Measurements from ENCODE around the gene LCORL. TPM values are rescaled to one million over a fixed set of nuclear protein-coding genes. Genes with fewer than 3 reads are reported as not detected.

Gene LCORL
- total and polyA plus RNA-seq, 2 donors (not counting 3 experiments of a cell fraction or from before 2014, with no cell fraction given): 2.8 to 23.9 TPM

DNA sequence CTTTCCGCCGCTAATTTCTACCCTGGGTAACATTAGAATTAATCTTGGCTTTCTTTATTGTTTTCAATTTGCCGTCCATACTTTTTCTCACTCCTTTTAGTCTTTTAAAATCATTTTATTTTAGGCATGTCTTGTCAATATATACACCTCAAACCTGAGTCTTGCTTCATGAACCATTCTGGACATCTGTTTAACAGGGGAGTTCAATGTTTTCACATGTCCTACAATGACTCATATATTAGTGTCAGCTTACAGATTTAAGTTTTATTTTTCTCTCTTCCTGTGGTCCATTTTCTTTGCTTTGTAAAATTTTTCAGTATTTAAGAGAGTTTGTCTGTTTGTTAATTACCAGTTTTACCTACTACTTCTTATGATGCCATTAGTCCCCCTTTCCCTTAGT is 89.5 kb downstream of the LCORL start:
- Histone ChIP-seq H3K27ac (ENCODE audit: insufficient read depth, low read depth, low read length) (no peak overlapping the region), H3K9ac (replicated peaks; ENCODE audit: extremely low read depth, insufficient read depth, low read length) (no peak overlapping the region), H2AFZ (ENCODE audit: low read depth, low read length) (no peak overlapping the region), H3K9me3 (replicated peaks; ENCODE audit: control insufficient read depth, insufficient read depth, low read length) (no peaks in the 10 kb centered on the region), H3K27me3 (ENCODE audit: control insufficient read depth in 2 of 2, insufficient read depth in 2 of 2, low read length in 2 of 2) (no peaks in the 10 kb centered on the region), H3K9me1 (replicated peaks; ENCODE audit: control insufficient read depth, extremely low read depth, insufficient read depth, low read length) (no peaks in the 10 kb centered on the region), H3K4me1 (ENCODE audit: control insufficient read depth, extremely low read depth, insufficient read depth, low read length) (no peaks in the 10 kb centered on the region), H3K79me2 (ENCODE audit: control insufficient read depth, insufficient read depth, low read length) (no peaks in the 10 kb centered on the region), H3K36me3 (ENCODE audit: control insufficient read depth in 2 of 2, extremely low read depth in 1 of 2, insufficient read depth in 2 of 2, low read length in 2 of 2) (no peaks in the 10 kb centered on the region), H3K4me2 (ENCODE audit: insufficient read depth, low read length) (no peak overlapping the region), H4K20me1 (replicated peaks; ENCODE audit: control insufficient read depth, extremely low read depth, insufficient read depth, low read length) (no peaks in the 10 kb centered on the region), H3K4me3 (replicated peaks in 1 of 3; ENCODE audit: insufficient read depth in 1 of 3, low read depth in 1 of 3, low read length in 3 of 3) (no peak overlapping the region)
- BruUV-seq (replicated peaks): no TSS peak
- TF ChIP-seq GATA2 (IDR thresholded peaks at IDR 0.05; ENCODE audit: insufficient read depth, insufficient read length, low read depth, low read length): no peak
- TF ChIP-seq JUN (IDR thresholded peaks at IDR 0.05; ENCODE audit: borderline replicate concordance, insufficient read depth, insufficient read length, low read depth): no peak
- TF ChIP-seq MYC (IDR thresholded peaks at IDR 0.05; ENCODE audit: low read depth, low read length): no peak
- FAIRE-seq (no peak), DNase-seq (ENCODE audit: low read depth, low spot score) (no peak)
- intact Hi-C loops (cut with micrococcal nuclease) (no loop called here), dilution Hi-C loops (cut with MboI; ENCODE audit: extremely low pct_ligation_motif_present, low sequenced_read_pairs) (no loop called here)
- POLR2A ChIA-PET: no interaction called here
- CTCF ChIA-PET: no interaction called here

DNA sequence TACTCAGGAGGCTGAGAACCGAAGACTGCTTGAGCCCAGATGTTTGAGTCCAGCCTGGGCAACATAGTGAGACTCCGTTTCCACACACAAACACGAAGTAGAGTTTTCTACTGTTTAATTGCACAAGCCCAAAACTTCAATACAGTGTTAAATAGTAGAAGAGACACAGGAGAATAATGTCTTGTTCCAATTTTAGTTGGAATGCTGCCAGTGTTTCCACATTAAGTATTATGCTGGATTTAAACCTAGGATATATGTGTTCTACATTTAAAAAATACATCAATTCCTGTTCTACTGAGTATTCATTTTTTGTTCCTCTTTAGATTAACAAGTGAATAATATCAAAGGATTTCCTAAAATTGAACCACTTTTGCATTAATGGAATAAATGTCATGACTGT is 91.3 kb downstream of the LCORL start:
- Histone ChIP-seq H3K79me2 (ENCODE audit: control insufficient read depth, insufficient read depth, low read length) (no peaks in the 10 kb centered on the region), H3K4me1 (ENCODE audit: control insufficient read depth, extremely low read depth, insufficient read depth, low read length) (no peaks in the 10 kb centered on the region), H3K27ac (ENCODE audit: insufficient read depth, low read depth, low read length) (no peak overlapping the region), H3K27me3 (ENCODE audit: control insufficient read depth in 2 of 2, insufficient read depth in 2 of 2, low read length in 2 of 2) (no peaks in the 10 kb centered on the region), H4K20me1 (replicated peaks; ENCODE audit: control insufficient read depth, extremely low read depth, insufficient read depth, low read length) (no peaks in the 10 kb centered on the region), H3K9ac (replicated peaks; ENCODE audit: extremely low read depth, insufficient read depth, low read length) (no peak overlapping the region), H2AFZ (ENCODE audit: low read depth, low read length) (no peak overlapping the region), H3K36me3 (ENCODE audit: control insufficient read depth in 2 of 2, extremely low read depth in 1 of 2, insufficient read depth in 2 of 2, low read length in 2 of 2) (no peaks in the 10 kb centered on the region), H3K4me3 (replicated peaks in 1 of 3; ENCODE audit: insufficient read depth in 1 of 3, low read depth in 1 of 3, low read length in 3 of 3) (no peak overlapping the region), H3K9me1 (replicated peaks; ENCODE audit: control insufficient read depth, extremely low read depth, insufficient read depth, low read length) (no peaks in the 10 kb centered on the region), H3K9me3 (replicated peaks; ENCODE audit: control insufficient read depth, insufficient read depth, low read length) (no peaks in the 10 kb centered on the region), H3K4me2 (ENCODE audit: insufficient read depth, low read length) (no peak overlapping the region)
- no peak for FAIRE-seq
- POLR2A ChIA-PET: no interaction called here
- dilution Hi-C loops (cut with MboI; ENCODE audit: extremely low pct_ligation_motif_present, low sequenced_read_pairs) (no loop called here), intact Hi-C loops (cut with micrococcal nuclease) (no loop called here)
- CTCF ChIA-PET: no interaction called here
- no peak for DNase-seq (ENCODE audit: low read depth, low spot score)
- no TSS peak for BruUV-seq (replicated peaks)
- no peak for TF ChIP-seq EZH2 (IDR thresholded peaks at IDR 0.05; ENCODE audit: borderline replicate concordance, low read depth, low read length, severe bottlenecking)
- TF ChIP-seq MYC (IDR thresholded peaks at IDR 0.05; ENCODE audit: low read depth, low read length): no peak
- no peak for TF ChIP-seq POLR2A (IDR thresholded peaks at IDR 0.05; ENCODE audit: low read depth, low read length)
- no peak for TF ChIP-seq POLR2AphosphoS5 (IDR thresholded peaks at IDR 0.05; ENCODE audit: insufficient read depth, low read depth, low read length)
- TF ChIP-seq, protein P1, sequence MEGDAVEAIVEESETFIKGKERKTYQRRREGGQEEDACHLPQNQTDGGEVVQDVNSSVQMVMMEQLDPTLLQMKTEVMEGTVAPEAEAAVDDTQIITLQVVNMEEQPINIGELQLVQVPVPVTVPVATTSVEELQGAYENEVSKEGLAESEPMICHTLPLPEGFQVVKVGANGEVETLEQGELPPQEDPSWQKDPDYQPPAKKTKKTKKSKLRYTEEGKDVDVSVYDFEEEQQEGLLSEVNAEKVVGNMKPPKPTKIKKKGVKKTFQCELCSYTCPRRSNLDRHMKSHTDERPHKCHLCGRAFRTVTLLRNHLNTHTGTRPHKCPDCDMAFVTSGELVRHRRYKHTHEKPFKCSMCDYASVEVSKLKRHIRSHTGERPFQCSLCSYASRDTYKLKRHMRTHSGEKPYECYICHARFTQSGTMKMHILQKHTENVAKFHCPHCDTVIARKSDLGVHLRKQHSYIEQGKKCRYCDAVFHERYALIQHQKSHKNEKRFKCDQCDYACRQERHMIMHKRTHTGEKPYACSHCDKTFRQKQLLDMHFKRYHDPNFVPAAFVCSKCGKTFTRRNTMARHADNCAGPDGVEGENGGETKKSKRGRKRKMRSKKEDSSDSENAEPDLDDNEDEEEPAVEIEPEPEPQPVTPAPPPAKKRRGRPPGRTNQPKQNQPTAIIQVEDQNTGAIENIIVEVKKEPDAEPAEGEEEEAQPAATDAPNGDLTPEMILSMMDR (IDR thresholded peaks at IDR 0.05; ENCODE audit: extremely low read depth in 1 of 2, insufficient read depth in 1 of 2, low read depth in 1 of 2, low read length in 2 of 2): no peak
- TF ChIP-seq, protein P2, sequence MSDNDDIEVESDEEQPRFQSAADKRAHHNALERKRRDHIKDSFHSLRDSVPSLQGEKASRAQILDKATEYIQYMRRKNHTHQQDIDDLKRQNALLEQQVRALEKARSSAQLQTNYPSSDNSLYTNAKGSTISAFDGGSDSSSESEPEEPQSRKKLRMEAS (IDR thresholded peaks at IDR 0.05; ENCODE audit: insufficient read depth, insufficient read length): no peak

Measured in endothelial cell of umbilical vein (primary cell).